OCI-LY1 (cell line): ENCODE measurements around the gene MAPK1IP1L.

Experiments
- H2AFZ ChIP-seq: fragments of 200-600 bp; sonication (generic), shearing (Covaris generic); 2 replicates; pipeline ENCODE4 v1.6.0; 2014; ENCODE audit warnings: antibody characterized with exemption, mild to moderate bottlenecking, low read length
- H3F3A ChIP-seq: fragments of 200-600 bp; sonication (generic), shearing (Covaris generic); 2 replicates; pipeline ENCODE4 v1.6.0; 2014; ENCODE audit warnings: mild to moderate bottlenecking, antibody characterized with exemption, low read length, moderate library complexity; ENCODE audit not compliant: insufficient read depth
- H3K27ac ChIP-seq: fragments of 200-600 bp; sonication (generic); 2 replicates; pipeline ENCODE4 v1.5.1; 2014; ENCODE audit warnings: low read length, mixed run types, mild to moderate bottlenecking, low read depth; ENCODE audit not compliant: poor library complexity, severe bottlenecking
- H3K27me3 ChIP-seq: fragments of 200-600 bp; sonication (generic); 2 replicates; pipeline ENCODE4 v1.6.0; 2014; ENCODE audit warnings: antibody characterized with exemption, mild to moderate bottlenecking, low read length, moderate library complexity; ENCODE audit not compliant: insufficient read depth
- H3K36me3 ChIP-seq: fragments of 200-600 bp; sonication (generic); 2 replicates; pipeline ENCODE4 v1.6.1; 2014; ENCODE audit warnings: mild to moderate bottlenecking, antibody characterized with exemption, low read length, moderate library complexity, mixed read lengths; ENCODE audit not compliant: insufficient read depth
- H3K4me1 ChIP-seq: fragments of 200-600 bp; sonication (generic); 2 replicates; pipeline ENCODE4 v1.5.1; 2014; ENCODE audit warnings: mild to moderate bottlenecking, low read length, moderate library complexity; ENCODE audit not compliant: insufficient read depth, severe bottlenecking
- H3K4me2 ChIP-seq: fragments of 200-600 bp; sonication (generic), shearing (Covaris generic); 2 replicates; pipeline ENCODE4 v1.6.1; 2014; ENCODE audit warnings: low read length
- H3K4me3 ChIP-seq: fragments of 200-600 bp; sonication (generic); 2 replicates; pipeline ENCODE4 v1.5.1; 2014; ENCODE audit warnings: low read length, low read depth, mild to moderate bottlenecking, mixed read lengths; ENCODE audit not compliant: poor library complexity, severe bottlenecking
- H3K79me2 ChIP-seq: fragments of 200-600 bp; shearing (Covaris generic); 2 replicates; pipeline ENCODE4 v1.6.1; 2016; ENCODE audit warnings: mixed run types, low read length, mixed read lengths; ENCODE audit not compliant: insufficient read depth
- H3K9ac ChIP-seq: fragments of 200-600 bp; sonication (generic), shearing (Covaris generic); 2 replicates; pipeline ENCODE4 v1.6.1; 2014; ENCODE audit warnings: mild to moderate bottlenecking, low read length, mixed read lengths
- H3K9me2 ChIP-seq: fragments of 200-600 bp; sonication (generic), shearing (Covaris generic); 2 replicates; pipeline ENCODE4 v1.6.1; 2014; ENCODE audit warnings: low read depth, mild to moderate bottlenecking, low read length, mixed read lengths
- H3K9me3 ChIP-seq: fragments of 200-600 bp; shearing (Covaris generic); 2 replicates; pipeline ENCODE4 v1.6.1; 2014; ENCODE audit warnings: low read length, mixed read lengths
- H4K20me1 ChIP-seq: fragments of 200-600 bp; sonication (generic), shearing (Covaris generic); 2 replicates; pipeline ENCODE4 v1.6.0; 2016; ENCODE audit warnings: mild to moderate bottlenecking, low read length; ENCODE audit not compliant: insufficient read depth
- CTCF ChIP-seq: fragments of 200-600 bp; sonication (generic), shearing (Covaris generic); IDR thresholded peaks from 2 replicates; pipeline ENCODE4 v1.5.1; 2017; ENCODE audit warnings: mild to moderate bottlenecking, antibody characterized with exemption, low read length, moderate library complexity, mixed read lengths
- EZH2 ChIP-seq: fragments of 200-600 bp; sonication (generic), shearing (Covaris generic); IDR thresholded peaks from 2 replicates; pipeline ENCODE4 v1.8.0; 2017; ENCODE audit warnings: borderline replicate concordance, mixed run types, mild to moderate bottlenecking, antibody characterized with exemption, low read length, moderate library complexity, mixed read lengths

MAPK1IP1L gene

GRCh38 chr14:55051165-55051422 lies 353 bp upstream of the MAPK1IP1L start:
- H3K4me2 ChIP-seq = peak overlapping the region; percentile 91
- H2AFZ ChIP-seq = peak overlapping the region; percentile 61
- peak overlapping the region; percentile 72 for H3K27ac ChIP-seq
- peaks cover 42% of the 10 kb centered on the region for H3K79me2 ChIP-seq
- 0 out of 2 replicates have a peak, but pooled peaks cover 7% of the 10 kb centered on the region for H3F3A ChIP-seq
- no peak for TF ChIP-seq CTCF
- TF ChIP-seq EZH2 = no peak
- H3K27me3 ChIP-seq = no peaks in the 10 kb centered on the region
- no peaks in the 10 kb centered on the region for H4K20me1 ChIP-seq
- H3K9ac ChIP-seq = peak overlapping the region; percentile 95
- H3K9me3 ChIP-seq = no peaks in the 10 kb centered on the region
- peak overlapping the region; percentile 90 for H3K4me3 ChIP-seq
- peaks cover 33% of the 10 kb centered on the region for H3K36me3 ChIP-seq
- H3K4me1 ChIP-seq = peaks cover 22% of the 10 kb centered on the region
- H3K9me2 ChIP-seq = no peaks in the 10 kb centered on the region

GRCh38 chr14:55052269-55052930 lies 953 bp downstream of the MAPK1IP1L start:
- Histone ChIP-seq H2AFZ (no peak overlapping the region), H3F3A (0 out of 2 replicates have a peak, but pooled peaks cover 7% of the 10 kb centered on the region), H3K9ac (peak overlapping the region; percentile 95), H3K36me3 (peaks cover 41% of the 10 kb centered on the region), H3K9me2 (no peaks in the 10 kb centered on the region), H3K27me3 (no peaks in the 10 kb centered on the region), H3K9me3 (no peaks in the 10 kb centered on the region), H4K20me1 (no peaks in the 10 kb centered on the region), H3K4me1 (peaks cover 22% of the 10 kb centered on the region), H3K27ac (peak overlapping the region; percentile 62), H3K4me2 (peak overlapping the region; percentile 91), H3K79me2 (peaks cover 55% of the 10 kb centered on the region), H3K4me3 (peak overlapping the region; percentile 90)
- TF ChIP-seq CTCF (no peak), EZH2 (no peak)

- Histone ChIP-seq H3F3A (0 out of 2 replicates have a peak, but pooled peaks cover 7% of the 10 kb centered on the region), H3K9me3 (no peaks in the 10 kb centered on the region), H3K27ac (peak overlapping the region; percentile 62), H3K9ac (peak overlapping the region; percentile 95), H3K79me2 (peaks cover 61% of the 10 kb centered on the region), H3K27me3 (no peaks in the 10 kb centered on the region), H3K9me2 (no peaks in the 10 kb centered on the region), H3K4me2 (peak overlapping the region; percentile 91), H2AFZ (no peak overlapping the region), H3K36me3 (peaks cover 46% of the 10 kb centered on the region), H3K4me3 (peak overlapping the region; percentile 90), H4K20me1 (no peaks in the 10 kb centered on the region), H3K4me1 (peaks cover 22% of the 10 kb centered on the region)
- TF ChIP-seq CTCF = no peak
- no peak for TF ChIP-seq EZH2
Measured at GRCh38 chr14:55053018-55053417, 1.6 kb downstream of the MAPK1IP1L start.
